ENCODE results near the gene PSAP. TPM values are rescaled to one million over a fixed set of nuclear protein-coding genes. Genes with fewer than 3 reads are reported as not detected.

PSAP gene
- total RNA-seq, 1 donor from 2014 or later = 653 TPM

DNA sequence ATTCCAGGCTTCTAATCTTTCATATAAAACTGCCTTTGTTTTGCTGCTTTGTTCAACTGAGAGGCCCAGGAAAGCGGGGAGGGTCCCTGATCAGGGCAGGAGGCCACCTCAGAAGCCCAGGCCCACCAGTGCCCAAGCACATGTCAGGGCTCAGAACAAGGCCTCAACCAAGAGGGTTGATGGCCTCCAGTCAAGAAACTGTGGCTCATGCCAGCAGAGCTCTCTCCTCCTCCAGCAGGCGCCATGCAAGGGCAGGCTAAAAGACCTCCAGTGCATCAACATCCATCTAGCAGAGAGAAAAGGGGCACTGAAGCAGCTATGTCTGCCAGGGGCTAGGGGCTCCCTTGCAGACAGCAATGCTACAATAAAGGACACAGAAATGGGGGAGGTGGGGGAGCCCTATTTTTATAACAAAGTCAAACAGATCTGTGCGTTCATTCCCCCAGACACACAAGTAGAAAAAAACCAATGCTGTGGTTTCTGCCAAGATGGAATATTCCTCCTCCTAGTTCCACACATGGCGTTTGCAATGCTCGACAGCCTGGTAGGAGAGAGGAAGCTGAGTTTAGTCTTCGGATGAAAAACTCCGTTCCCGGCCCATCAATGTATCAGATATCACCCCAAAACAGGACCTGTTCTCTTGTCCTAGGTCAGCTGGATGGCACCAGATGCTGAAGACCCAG is 34.0 kb downstream of the PSAP start:
- Histone ChIP-seq H3K36me3 (peaks cover 69% of the 10 kb centered on the region in 2 donors), H3K4me3 (no peak overlapping the region), H3K4me1 (no peaks in the 10 kb centered on the region), H3K27me3 (no peaks in the 10 kb centered on the region), H3K27ac (no peak overlapping the region), H3K9me3 (no peaks in the 10 kb centered on the region)
- DNase-seq (ENCODE audit: low spot score in 2 of 2) = no peak
- intact Hi-C loops (cut with DNase I) = no loop called here
- TF ChIP-seq, protein P1, sequence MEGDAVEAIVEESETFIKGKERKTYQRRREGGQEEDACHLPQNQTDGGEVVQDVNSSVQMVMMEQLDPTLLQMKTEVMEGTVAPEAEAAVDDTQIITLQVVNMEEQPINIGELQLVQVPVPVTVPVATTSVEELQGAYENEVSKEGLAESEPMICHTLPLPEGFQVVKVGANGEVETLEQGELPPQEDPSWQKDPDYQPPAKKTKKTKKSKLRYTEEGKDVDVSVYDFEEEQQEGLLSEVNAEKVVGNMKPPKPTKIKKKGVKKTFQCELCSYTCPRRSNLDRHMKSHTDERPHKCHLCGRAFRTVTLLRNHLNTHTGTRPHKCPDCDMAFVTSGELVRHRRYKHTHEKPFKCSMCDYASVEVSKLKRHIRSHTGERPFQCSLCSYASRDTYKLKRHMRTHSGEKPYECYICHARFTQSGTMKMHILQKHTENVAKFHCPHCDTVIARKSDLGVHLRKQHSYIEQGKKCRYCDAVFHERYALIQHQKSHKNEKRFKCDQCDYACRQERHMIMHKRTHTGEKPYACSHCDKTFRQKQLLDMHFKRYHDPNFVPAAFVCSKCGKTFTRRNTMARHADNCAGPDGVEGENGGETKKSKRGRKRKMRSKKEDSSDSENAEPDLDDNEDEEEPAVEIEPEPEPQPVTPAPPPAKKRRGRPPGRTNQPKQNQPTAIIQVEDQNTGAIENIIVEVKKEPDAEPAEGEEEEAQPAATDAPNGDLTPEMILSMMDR (IDR thresholded peaks at IDR 0.05) = no peak

DNA sequence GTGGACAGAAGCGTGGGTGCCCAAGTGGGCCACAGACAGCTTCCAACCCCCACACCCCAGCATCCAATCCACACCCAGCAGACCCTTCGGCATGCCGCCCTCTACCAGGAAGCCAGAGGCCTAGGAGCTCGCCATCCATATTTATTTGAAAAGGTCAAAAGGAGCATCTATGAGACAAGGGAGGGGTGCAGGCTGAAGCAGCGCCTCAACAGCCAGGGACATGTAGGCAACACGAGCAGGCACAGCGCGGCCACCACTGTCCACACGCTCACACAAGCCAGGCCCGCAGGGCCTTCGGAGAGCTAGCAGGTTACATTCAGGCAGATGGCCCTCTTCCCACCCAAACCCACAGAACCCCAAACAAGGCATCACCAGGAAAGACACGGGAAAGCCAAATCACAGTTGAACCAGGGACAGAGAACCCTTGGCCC is 34.6 kb downstream of the PSAP start:
- Histone ChIP-seq H3K27ac (no peak overlapping the region), H3K36me3 (peaks cover 62 to 63% of the 10 kb centered on the region in 2 donors), H3K9me3 (no peaks in the 10 kb centered on the region), H3K27me3 (no peaks in the 10 kb centered on the region), H3K4me3 (no peak overlapping the region), H3K4me1 (no peaks in the 10 kb centered on the region)
- TF ChIP-seq, protein P1 (IDR thresholded peaks at IDR 0.05) = no peak
- DNase-seq (ENCODE audit: low spot score in 2 of 2) = no peak
- intact Hi-C loops (cut with DNase I) = no loop called here

DNA sequence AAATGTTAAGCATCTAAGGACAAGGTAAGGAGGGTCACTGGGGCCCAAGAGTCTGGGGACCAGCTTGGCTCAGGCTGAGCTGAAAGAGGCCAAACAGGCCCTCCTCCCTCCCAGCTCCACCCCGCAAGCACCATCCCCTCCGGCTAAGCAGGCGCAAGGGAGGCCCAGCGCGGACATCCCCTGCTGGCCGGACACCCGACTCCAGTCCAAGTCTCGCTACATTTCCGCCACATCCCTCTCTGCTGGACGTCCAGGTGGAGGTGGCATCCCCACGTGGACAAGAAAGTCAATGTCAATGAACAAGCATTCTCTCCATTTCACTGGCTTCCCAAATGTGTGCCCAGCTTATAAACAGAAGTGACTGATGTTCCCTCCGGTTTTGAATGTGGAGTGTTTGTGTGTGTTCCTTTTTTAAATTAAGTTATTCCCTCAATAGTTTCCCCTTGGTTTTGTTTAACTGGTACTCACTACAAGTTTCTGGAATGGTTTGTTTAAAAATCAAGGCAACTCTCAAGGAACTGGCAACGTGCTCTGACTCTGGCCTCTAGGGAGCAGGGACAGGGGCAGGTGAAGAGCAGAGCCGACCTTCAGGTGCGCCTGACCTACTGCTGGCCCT is 35.4 kb downstream of the PSAP start:
- TF ChIP-seq, protein P1 (IDR thresholded peaks at IDR 0.05) = no peak
- intact Hi-C loops (cut with DNase I) = no loop called here
- Histone ChIP-seq H3K9me3 (no peaks in the 10 kb centered on the region), H3K27me3 (no peaks in the 10 kb centered on the region), H3K27ac (no peak overlapping the region), H3K4me3 (no peak overlapping the region), H3K4me1 (no peaks in the 10 kb centered on the region), H3K36me3 (peaks cover 54 to 55% of the 10 kb centered on the region in 2 donors)
- no peak for DNase-seq (ENCODE audit: low spot score in 2 of 2)

DNA sequence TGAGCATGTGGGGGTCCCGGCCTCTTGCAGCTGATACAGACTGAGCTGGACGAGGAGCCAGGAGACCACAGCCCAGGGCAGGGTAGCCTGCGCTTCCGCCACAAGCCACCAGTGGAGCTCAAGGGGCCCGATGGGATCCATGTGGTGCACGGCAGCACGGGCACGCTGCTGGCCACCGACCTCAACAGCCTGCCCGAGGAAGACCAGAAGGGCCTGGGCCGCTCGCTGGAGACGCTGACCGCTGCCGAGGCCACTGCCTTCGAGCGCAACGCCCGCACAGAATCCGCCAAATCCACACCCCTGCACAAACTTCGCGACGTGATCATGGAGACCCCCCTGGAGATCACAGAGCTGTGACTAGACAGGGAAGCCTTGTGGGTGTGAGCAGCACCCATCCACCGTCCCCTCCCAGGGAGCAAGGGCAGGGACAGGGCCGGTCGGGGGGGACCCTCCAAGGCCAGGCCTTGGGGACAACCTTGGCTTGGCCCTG is 36.1 kb downstream of the PSAP start:
- DNase-seq (ENCODE audit: low spot score in 2 of 2) = no peak
- H3K4me3 ChIP-seq = no peak overlapping the region
- TF ChIP-seq, protein P1 (IDR thresholded peaks at IDR 0.05) = no peak
- no peak overlapping the region for H3K27ac ChIP-seq
- H3K4me1 ChIP-seq = no peaks in the 10 kb centered on the region
- H3K9me3 ChIP-seq = no peaks in the 10 kb centered on the region
- H3K36me3 ChIP-seq = peaks cover 48% of the 10 kb centered on the region in 2 donors
- intact Hi-C loops (cut with DNase I) = loop anchor here (5.0 kb wide), 2 partner anchors 418 to 433 kb away; partner anchors contain the start of gene CDH23
- H3K27me3 ChIP-seq = no peaks in the 10 kb centered on the region

DNA sequence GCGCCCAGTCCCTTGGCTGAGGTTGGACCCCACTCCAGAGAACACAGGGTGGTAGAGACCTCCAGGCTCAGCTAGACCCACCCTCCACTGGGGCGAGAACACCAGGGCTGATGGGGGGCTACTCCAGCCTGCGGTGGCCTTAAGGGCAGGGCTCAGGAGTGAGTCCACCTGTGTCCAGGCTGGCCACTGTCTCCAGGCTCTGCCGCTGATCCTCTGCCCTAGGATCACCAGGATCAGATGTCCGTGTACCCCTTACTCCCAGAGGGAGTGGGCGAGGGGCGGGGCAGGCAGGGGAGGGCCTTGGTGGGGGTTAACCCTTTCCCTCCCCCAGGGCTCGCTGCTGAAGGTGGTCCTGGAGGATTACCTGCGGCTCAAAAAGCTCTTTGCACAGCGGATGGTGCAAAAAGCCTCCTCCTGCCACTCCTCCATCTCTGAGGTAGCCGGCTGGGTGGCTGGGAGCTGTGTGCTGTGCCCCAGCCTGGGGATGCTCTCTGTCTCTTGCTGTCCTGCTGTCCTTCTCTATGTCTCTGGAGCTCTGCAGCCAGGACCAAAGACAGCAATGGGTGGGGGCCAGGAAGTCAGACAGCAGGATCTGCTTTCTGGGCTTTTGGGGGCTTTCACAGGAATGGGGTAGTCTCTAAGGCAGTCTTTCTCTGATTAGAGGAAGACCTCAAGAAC is 38.0 kb downstream of the PSAP start:
- TF ChIP-seq, protein P1 (IDR thresholded peaks at IDR 0.05) = no peak
- no peaks in the 10 kb centered on the region for H3K27me3 ChIP-seq
- intact Hi-C loops (cut with DNase I) = loop anchor here (5.0 kb wide), 2 partner anchors 416 to 431 kb away; partner anchors contain the start of gene CDH23

More for the DNA sequence above, 38.0 kb downstream of the PSAP start:
- H3K27ac ChIP-seq = no peak overlapping the region
- H3K4me3 ChIP-seq = no peak overlapping the region
- no peak for DNase-seq (ENCODE audit: low spot score in 2 of 2)
- no peaks in the 10 kb centered on the region for H3K4me1 ChIP-seq
- no peaks in the 10 kb centered on the region for H3K9me3 ChIP-seq
- peaks cover 28 to 30% of the 10 kb centered on the region in 2 donors for H3K36me3 ChIP-seq
